ENCODE results near the gene MLKL.

The MLKL gene

GRCh38 chr16:74700438-74701225, at the start of gene MLKL:
MLKL (minus strand) TSS chr16:74700862; CDS start chr16:74695757, 5,105 bp downstream.
- no CpG with 5 or more reads among the region's 35 CpGs for whole genome bisulfite sequencing (ENCODE audit: insufficient coverage, insufficient read length)
- Histone ChIP-seq H3K4me3 (ENCODE audit: low read length) (peak within 1 kb of the TSS; percentile 24; the same call in 1 of the 2 replicates), H3K36me3 (ENCODE audit: control insufficient read depth, insufficient read depth, low read length) (no peaks in the 10 kb centered on the region), H3K27ac (ENCODE audit: low read length) (no peak within 1 kb of the TSS), H3K4me1 (ENCODE audit: control insufficient read depth, insufficient read depth, low read length) (no peaks in the 10 kb centered on the region), H3K27me3 (ENCODE audit: control insufficient read depth, insufficient read depth, low read length) (no peaks in the 10 kb centered on the region), H3K9me3 (ENCODE audit: control insufficient read depth, insufficient read depth, low read length) (no peaks in the 10 kb centered on the region)
- no peak for DNase-seq (ENCODE audit: low read depth, low spot score)

- WGBS (ENCODE audit: insufficient coverage, insufficient read length), result no CpG with 5 or more reads among the region's 20 CpGs
- no peak overlapping the region for H3K4me3 ChIP-seq (ENCODE audit: low read length)
- no peak for DNase-seq (ENCODE audit: low read depth, low spot score)
- no peaks in the 10 kb centered on the region for H3K27me3 ChIP-seq (ENCODE audit: control insufficient read depth, insufficient read depth, low read length)
- H3K9me3 ChIP-seq (ENCODE audit: control insufficient read depth, insufficient read depth, low read length), result no peaks in the 10 kb centered on the region
- no peak overlapping the region for H3K27ac ChIP-seq (ENCODE audit: low read length)
- no peaks in the 10 kb centered on the region; the same call in 1 of the 2 replicates for H3K36me3 ChIP-seq (ENCODE audit: control insufficient read depth, insufficient read depth, low read length)
- peaks cover 6% of the 10 kb centered on the region for H3K4me1 ChIP-seq (ENCODE audit: control insufficient read depth, insufficient read depth, low read length)
Observed at GRCh38 chr16:74749291-74750055, 48.8 kb upstream of the MLKL start.

GRCh38 chr16:74748616-74749026, 48.0 kb upstream of the MLKL start:
- no CpG with 5 or more reads among the region's 19 CpGs for WGBS (ENCODE audit: insufficient coverage, insufficient read length)
- DNase-seq (ENCODE audit: low read depth, low spot score), result no peak
- Histone ChIP-seq H3K4me1 (ENCODE audit: control insufficient read depth, insufficient read depth, low read length) (peaks cover 8% of the 10 kb centered on the region), H3K4me3 (ENCODE audit: low read length) (no peak overlapping the region), H3K27me3 (ENCODE audit: control insufficient read depth, insufficient read depth, low read length) (no peaks in the 10 kb centered on the region), H3K27ac (ENCODE audit: low read length) (no peak overlapping the region), H3K36me3 (ENCODE audit: control insufficient read depth, insufficient read depth, low read length) (no peaks in the 10 kb centered on the region; the same call in 1 of the 2 replicates), H3K9me3 (ENCODE audit: control insufficient read depth, insufficient read depth, low read length) (no peaks in the 10 kb centered on the region)

- Histone ChIP-seq H3K27ac (ENCODE audit: low read length) (no peak overlapping the region), H3K4me3 (ENCODE audit: low read length) (no peak overlapping the region), H3K27me3 (ENCODE audit: control insufficient read depth, insufficient read depth, low read length) (no peaks in the 10 kb centered on the region), H3K9me3 (ENCODE audit: control insufficient read depth, insufficient read depth, low read length) (no peaks in the 10 kb centered on the region), H3K4me1 (ENCODE audit: control insufficient read depth, insufficient read depth, low read length) (peaks cover 10% of the 10 kb centered on the region), H3K36me3 (ENCODE audit: control insufficient read depth, insufficient read depth, low read length) (no peaks in the 10 kb centered on the region; the same call in 1 of the 2 replicates)
- DNase-seq (ENCODE audit: low read depth, low spot score), result no peak
- WGBS (ENCODE audit: insufficient coverage, insufficient read length), result no CpG with 5 or more reads among the region's 32 CpGs
Observed at GRCh38 chr16:74747716-74748615, 47.3 kb upstream of the MLKL start.

- Histone ChIP-seq H3K4me3 (ENCODE audit: low read length) (no peak overlapping the region), H3K36me3 (ENCODE audit: control insufficient read depth, insufficient read depth, low read length) (no peaks in the 10 kb centered on the region), H3K27me3 (ENCODE audit: control insufficient read depth, insufficient read depth, low read length) (no peaks in the 10 kb centered on the region), H3K27ac (ENCODE audit: low read length) (no peak overlapping the region), H3K4me1 (ENCODE audit: control insufficient read depth, insufficient read depth, low read length) (peaks cover 10% of the 10 kb centered on the region), H3K9me3 (ENCODE audit: control insufficient read depth, insufficient read depth, low read length) (no peaks in the 10 kb centered on the region)
- no CpG with 5 or more reads among the region's 7 CpGs for WGBS (ENCODE audit: insufficient coverage, insufficient read length)
- DNase-seq (ENCODE audit: low read depth, low spot score), result no peak
Observed at GRCh38 chr16:74745926-74746325, 45.3 kb upstream of the MLKL start.

- Histone ChIP-seq H3K27me3 (ENCODE audit: control insufficient read depth, insufficient read depth, low read length) (no peaks in the 10 kb centered on the region), H3K9me3 (ENCODE audit: control insufficient read depth, insufficient read depth, low read length) (no peaks in the 10 kb centered on the region), H3K4me3 (ENCODE audit: low read length) (no peak overlapping the region), H3K4me1 (ENCODE audit: control insufficient read depth, insufficient read depth, low read length) (peaks cover 10% of the 10 kb centered on the region), H3K27ac (ENCODE audit: low read length) (no peak overlapping the region), H3K36me3 (ENCODE audit: control insufficient read depth, insufficient read depth, low read length) (no peaks in the 10 kb centered on the region)
- WGBS (ENCODE audit: insufficient coverage, insufficient read length), result no CpG with 5 or more reads among the region's 10 CpGs
- DNase-seq (ENCODE audit: low read depth, low spot score), result no peak
Observed at GRCh38 chr16:74745109-74745615, 44.5 kb upstream of the MLKL start.

GRCh38 chr16:74744566-74744965, 43.9 kb upstream of the MLKL start:
- no peak overlapping the region for H3K27ac ChIP-seq (ENCODE audit: low read length)
- no peaks in the 10 kb centered on the region for H3K9me3 ChIP-seq (ENCODE audit: control insufficient read depth, insufficient read depth, low read length)
- H3K4me3 ChIP-seq (ENCODE audit: low read length), result no peak overlapping the region
- peaks cover 7% of the 10 kb centered on the region for H3K4me1 ChIP-seq (ENCODE audit: control insufficient read depth, insufficient read depth, low read length)
- H3K36me3 ChIP-seq (ENCODE audit: control insufficient read depth, insufficient read depth, low read length), result no peaks in the 10 kb centered on the region
- DNase-seq (ENCODE audit: low read depth, low spot score), result no peak
- H3K27me3 ChIP-seq (ENCODE audit: control insufficient read depth, insufficient read depth, low read length), result no peaks in the 10 kb centered on the region
- no CpG with 5 or more reads among the region's 4 CpGs for WGBS (ENCODE audit: insufficient coverage, insufficient read length)

GRCh38 chr16:74743668-74744299, 43.1 kb upstream of the MLKL start:
- Histone ChIP-seq H3K4me1 (ENCODE audit: control insufficient read depth, insufficient read depth, low read length) (peaks cover 4% of the 10 kb centered on the region; the same call in 1 of the 2 replicates), H3K9me3 (ENCODE audit: control insufficient read depth, insufficient read depth, low read length) (no peaks in the 10 kb centered on the region), H3K36me3 (ENCODE audit: control insufficient read depth, insufficient read depth, low read length) (no peaks in the 10 kb centered on the region), H3K27me3 (ENCODE audit: control insufficient read depth, insufficient read depth, low read length) (no peaks in the 10 kb centered on the region), H3K27ac (ENCODE audit: low read length) (no peak overlapping the region), H3K4me3 (ENCODE audit: low read length) (no peak overlapping the region)
- whole genome bisulfite sequencing (ENCODE audit: insufficient coverage, insufficient read length), result no CpG with 5 or more reads among the region's 15 CpGs
- no peak for DNase-seq (ENCODE audit: low read depth, low spot score)

- H3K4me3 ChIP-seq (ENCODE audit: low read length), result no peak overlapping the region
- H3K27me3 ChIP-seq (ENCODE audit: control insufficient read depth, insufficient read depth, low read length), result no peaks in the 10 kb centered on the region
- peaks cover 4% of the 10 kb centered on the region; the same call in 1 of the 2 replicates for H3K4me1 ChIP-seq (ENCODE audit: control insufficient read depth, insufficient read depth, low read length)
- H3K9me3 ChIP-seq (ENCODE audit: control insufficient read depth, insufficient read depth, low read length), result no peaks in the 10 kb centered on the region
- H3K36me3 ChIP-seq (ENCODE audit: control insufficient read depth, insufficient read depth, low read length), result no peaks in the 10 kb centered on the region
- H3K27ac ChIP-seq (ENCODE audit: low read length), result no peak overlapping the region
- no CpG with 5 or more reads among the region's 8 CpGs for WGBS (ENCODE audit: insufficient coverage, insufficient read length)
- DNase-seq (ENCODE audit: low read depth, low spot score), result no peak
Observed at GRCh38 chr16:74743045-74743667, 42.5 kb upstream of the MLKL start.
